Measurements from ENCODE around the gene CRISPLD2. TPM values are rescaled to one million over a fixed set of nuclear protein-coding genes. Genes with fewer than 3 reads are reported as not detected.

Gene CRISPLD2
- polyA plus RNA-seq, 1 donor from 2014 or later: 0.06 TPM

GRCh38 chr16:84848986-84849634 is 29.3 kb downstream of the CRISPLD2 start:
- H2AFZ ChIP-seq (ENCODE audit: low read depth, low read length): no peak overlapping the region
- no peaks in the 10 kb centered on the region for H3K27me3 ChIP-seq (ENCODE audit: insufficient read depth, low read depth, low read length)
- no peaks in the 10 kb centered on the region for H3F3A ChIP-seq (ENCODE audit: insufficient read depth, low read length, poor library complexity, severe bottlenecking)
- H3K9me2 ChIP-seq (ENCODE audit: insufficient read depth, low read length): no peaks in the 10 kb centered on the region
- H3K4me2 ChIP-seq (ENCODE audit: low read length): no peak overlapping the region
- no peak overlapping the region for H3K4me3 ChIP-seq (ENCODE audit: low read length)
- H3K9ac ChIP-seq (ENCODE audit: low read length): no peak overlapping the region
- H3K9me3 ChIP-seq (ENCODE audit: low read length): no peaks in the 10 kb centered on the region
- H4K20me1 ChIP-seq (ENCODE audit: insufficient read depth): no peaks in the 10 kb centered on the region
- H3K79me2 ChIP-seq (replicated peaks; ENCODE audit: insufficient read depth, low read length): no peaks in the 10 kb centered on the region
- no peak overlapping the region for H3K27ac ChIP-seq (ENCODE audit: low read length)
- TF ChIP-seq REST (IDR thresholded peaks at IDR 0.05; ENCODE audit: borderline replicate concordance): no peak
- TF ChIP-seq SMC3 (conservative IDR thresholded peaks at IDR 0.05; ENCODE audit: poor library complexity): no peak
- TF ChIP-seq MXI1 (conservative IDR thresholded peaks at IDR 0.05; ENCODE audit: poor library complexity, severe bottlenecking): no peak
- TF ChIP-seq EZH2 (IDR thresholded peaks at IDR 0.05; ENCODE audit: borderline replicate concordance, insufficient read depth, low read length, poor library complexity, severe bottlenecking): no peak
- no peak for TF ChIP-seq TAF1 (IDR thresholded peaks at IDR 0.05; ENCODE audit: low read depth)
- TF ChIP-seq CTCF (IDR thresholded peaks at IDR 0.05; ENCODE audit: poor library complexity, severe bottlenecking): no peak
- no peak for TF ChIP-seq EP300 (conservative IDR thresholded peaks at IDR 0.05; ENCODE audit: poor library complexity, severe bottlenecking)
- TF ChIP-seq POLR2AphosphoS5 (IDR thresholded peaks at IDR 0.05): no peak
- no peak for TF ChIP-seq RAD21 (conservative IDR thresholded peaks at IDR 0.05)
- H3K36me3 ChIP-seq (ENCODE audit: insufficient read depth, low read length): no peaks in the 10 kb centered on the region

GRCh38 chr16:84849751-84850150 is 30.0 kb downstream of the CRISPLD2 start:
- H3K4me2 ChIP-seq (ENCODE audit: low read length): no peak overlapping the region

More at GRCh38 chr16:84849751-84850150, 30.0 kb downstream of the CRISPLD2 start:
- H3K9me3 ChIP-seq (ENCODE audit: low read length): no peaks in the 10 kb centered on the region
- no peak overlapping the region for H3K27ac ChIP-seq (ENCODE audit: low read length)
- no peaks in the 10 kb centered on the region for H3K9me2 ChIP-seq (ENCODE audit: insufficient read depth, low read length)
- no peaks in the 10 kb centered on the region for H3K36me3 ChIP-seq (ENCODE audit: insufficient read depth, low read length)
- no peak overlapping the region for H2AFZ ChIP-seq (ENCODE audit: low read depth, low read length)
- H3K9ac ChIP-seq (ENCODE audit: low read length): no peak overlapping the region
- no peak for TF ChIP-seq POLR2AphosphoS5 (IDR thresholded peaks at IDR 0.05)
- TF ChIP-seq MXI1 (conservative IDR thresholded peaks at IDR 0.05; ENCODE audit: poor library complexity, severe bottlenecking): no peak
- H3K79me2 ChIP-seq (replicated peaks; ENCODE audit: insufficient read depth, low read length): no peaks in the 10 kb centered on the region
- no peaks in the 10 kb centered on the region for H3K27me3 ChIP-seq (ENCODE audit: insufficient read depth, low read depth, low read length)
- H3F3A ChIP-seq (ENCODE audit: insufficient read depth, low read length, poor library complexity, severe bottlenecking): no peaks in the 10 kb centered on the region
- no peak overlapping the region for H3K4me3 ChIP-seq (ENCODE audit: low read length)
- no peaks in the 10 kb centered on the region for H4K20me1 ChIP-seq (ENCODE audit: insufficient read depth)
